Measurements from ENCODE around the gene ZBTB7B. TPM values are rescaled to one million over a fixed set of nuclear protein-coding genes. Genes with fewer than 3 reads are reported as not detected.

The ZBTB7B gene
- total RNA-seq, 4 donors from 2014 or later, result 23.5 to 74.0 (median 30.8) TPM

- TF ChIP-seq CTCF (IDR thresholded peaks at IDR 0.05; ENCODE audit: low read depth), result no peak
These were observed 9.5 kb downstream of the ZBTB7B start for GRCh38 chr1:155012026-155012546.

GRCh38 chr1:155012776-155013602 lies 10.4 kb downstream of the ZBTB7B start:
- TF ChIP-seq CTCF (IDR thresholded peaks at IDR 0.05; ENCODE audit: low read depth), result no peak

GRCh38 chr1:155013632-155014031 lies 11.0 kb downstream of the ZBTB7B start:
- no peak for TF ChIP-seq CTCF (IDR thresholded peaks at IDR 0.05; ENCODE audit: low read depth)

- no peak for TF ChIP-seq CTCF (IDR thresholded peaks at IDR 0.05; ENCODE audit: low read depth)
These were observed 12.3 kb downstream of the ZBTB7B start for GRCh38 chr1:155014709-155015508.

- no peak for TF ChIP-seq CTCF (IDR thresholded peaks at IDR 0.05; ENCODE audit: low read depth)
These were observed 13.1 kb downstream of the ZBTB7B start for GRCh38 chr1:155015527-155016230.

- no peak for TF ChIP-seq CTCF (IDR thresholded peaks at IDR 0.05; ENCODE audit: low read depth)
These were observed 13.7 kb downstream of the ZBTB7B start for GRCh38 chr1:155016231-155016831.
